ENCODE measurements around the gene ACBD5.
"Not testable (repeated sequence)": the region's sequence is repeated elsewhere in the genome, so short reads cannot be mapped to it uniquely, and the experiment has no call there.

The ACBD5 gene

DNA sequence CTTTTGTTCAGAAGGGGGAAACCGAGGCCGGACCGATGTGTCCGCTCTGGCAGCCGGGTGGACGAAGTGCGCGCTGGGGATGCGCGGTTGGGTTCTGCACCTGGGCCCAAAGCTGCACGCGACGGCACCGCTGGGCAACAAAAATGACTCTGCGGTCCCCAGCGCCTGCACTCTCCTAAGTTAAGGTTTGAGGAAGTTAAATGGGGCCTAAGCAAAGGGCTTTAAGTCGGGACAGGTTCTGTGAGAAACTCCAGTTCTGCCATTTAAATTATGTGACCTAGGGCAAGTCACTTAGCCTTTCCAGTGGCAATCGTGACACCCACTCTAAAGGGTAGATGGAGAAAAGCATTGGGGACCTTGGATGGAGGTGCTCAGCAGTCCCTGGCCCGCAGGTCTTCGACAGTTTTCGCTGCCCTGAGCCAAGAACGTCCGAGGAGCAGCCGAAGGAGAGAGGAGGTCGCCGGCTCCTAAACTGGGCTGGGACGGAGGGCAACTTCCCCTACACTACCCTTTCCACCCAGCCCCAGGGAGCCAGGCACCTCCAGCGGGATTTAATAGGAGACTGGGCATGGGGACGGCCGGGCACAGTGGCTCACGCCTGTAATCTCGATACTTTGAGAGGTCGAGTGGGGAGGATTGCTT is 534 bp upstream of the ACBD5 start:
- DNase-seq, result no peak

DNA sequence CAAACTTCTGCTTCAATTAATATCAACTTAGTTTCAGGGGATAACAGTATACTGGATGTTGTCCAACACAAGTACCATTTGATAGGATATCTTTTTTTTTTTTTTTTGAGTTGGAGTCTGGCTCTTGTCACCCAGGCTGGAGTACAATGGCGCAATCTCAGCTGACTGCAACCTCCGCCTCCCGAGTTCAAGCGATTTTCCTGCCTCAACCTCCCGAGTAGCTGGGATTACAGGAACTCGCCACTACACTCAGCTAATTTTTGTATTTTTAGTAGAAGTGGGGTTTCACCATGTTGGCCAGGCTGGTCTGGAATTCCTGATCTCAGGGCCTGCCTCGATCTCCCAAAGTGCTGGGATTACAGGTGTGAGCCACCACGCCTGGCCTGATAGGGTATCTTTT is 3.1 kb downstream of the ACBD5 start:
- DNase-seq, result not testable (repeated sequence)

DNA sequence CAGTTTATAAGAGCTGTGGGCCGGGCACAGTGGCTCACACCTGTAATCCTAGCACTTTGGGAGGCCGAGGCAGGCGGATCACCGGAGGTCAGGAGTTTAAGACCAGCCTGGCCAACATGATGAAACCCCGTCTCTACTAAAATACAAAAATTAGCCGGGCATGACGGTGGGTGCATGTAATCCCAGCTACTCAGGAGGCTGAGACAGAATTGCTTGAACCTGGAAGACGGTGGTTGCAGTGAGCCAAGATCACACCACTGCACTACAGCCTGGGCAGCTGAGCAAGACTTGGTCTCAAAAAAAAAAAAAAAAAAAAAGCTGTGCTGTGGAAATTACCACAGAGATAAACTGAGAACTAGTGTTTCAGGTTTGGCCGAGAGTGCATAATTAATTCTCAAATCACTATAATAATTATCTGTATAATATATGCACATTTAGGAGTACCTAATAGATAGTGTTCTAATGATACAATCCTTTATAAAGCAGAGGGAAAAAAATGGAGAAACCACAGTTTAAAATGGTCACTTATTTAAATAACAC is 3.9 kb downstream of the ACBD5 start:
- not testable (repeated sequence) for DNase-seq

DNA sequence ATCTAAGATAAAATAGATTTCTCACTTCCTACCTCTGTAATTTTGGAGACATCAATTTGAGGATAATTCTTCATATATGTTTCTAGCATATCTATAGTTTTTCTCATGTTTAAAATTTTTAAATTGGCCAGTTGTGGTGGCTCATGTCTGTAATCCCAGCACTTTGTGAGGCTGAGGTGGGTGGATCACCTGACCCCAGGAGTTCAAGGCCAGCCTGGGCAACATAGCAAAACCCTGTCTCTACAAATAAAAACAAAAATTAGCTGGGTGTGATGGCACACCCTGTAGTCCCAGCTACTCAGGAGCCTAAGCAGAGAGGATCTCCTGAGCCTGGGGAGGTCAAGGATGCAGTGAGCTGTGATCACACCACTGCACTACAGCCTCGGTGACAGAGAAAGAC is 4.9 kb downstream of the ACBD5 start:
- no peak for DNase-seq

DNA sequence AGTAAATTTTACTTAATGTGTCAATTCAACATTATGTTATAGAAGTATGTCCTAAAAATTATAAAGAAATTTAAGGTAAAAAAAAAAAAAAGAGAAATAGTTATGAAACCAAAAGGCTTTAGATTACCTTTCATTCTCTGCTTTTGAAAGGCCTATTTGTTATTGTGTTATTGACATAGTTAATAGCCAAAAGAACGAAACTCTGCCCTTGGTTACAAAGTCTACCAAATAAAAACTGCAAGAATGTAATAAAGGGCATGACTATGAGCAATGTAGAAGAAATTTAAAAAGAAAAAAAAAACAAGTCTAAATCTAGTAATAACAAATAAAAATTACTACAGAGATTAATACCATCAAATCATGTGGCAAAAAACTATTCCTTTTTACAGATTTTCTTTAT is 10.6 kb downstream of the ACBD5 start:
- no peak for DNase-seq

DNA sequence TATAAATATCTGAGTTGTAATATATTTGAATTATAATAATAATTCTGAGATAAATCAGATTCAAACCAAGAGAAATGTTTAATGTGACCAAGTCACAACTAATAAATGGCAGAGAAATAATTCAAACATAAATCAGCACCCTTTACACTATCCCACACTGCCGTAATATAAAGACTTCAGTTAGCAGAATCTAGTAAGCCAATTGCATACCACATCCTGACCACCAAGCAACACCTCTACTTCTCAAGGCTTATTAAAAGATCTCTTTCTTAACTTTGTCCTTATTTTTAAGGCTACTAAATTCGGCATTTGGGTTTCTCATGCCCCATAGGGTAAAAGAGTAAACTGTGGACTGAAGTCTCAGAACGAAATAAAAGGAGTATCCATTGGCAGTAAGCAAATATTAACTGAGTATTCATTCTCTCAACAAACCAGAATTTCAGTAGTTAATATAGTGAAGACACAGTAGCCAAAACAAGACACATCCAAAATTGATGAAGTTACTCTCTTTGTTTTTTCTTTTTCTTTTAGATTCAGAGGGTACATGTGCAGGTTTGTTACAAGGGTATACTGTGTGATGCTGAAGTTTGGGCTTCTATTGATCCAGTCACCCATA is 14.8 kb downstream of the ACBD5 start:
- DNase-seq, result no peak

DNA sequence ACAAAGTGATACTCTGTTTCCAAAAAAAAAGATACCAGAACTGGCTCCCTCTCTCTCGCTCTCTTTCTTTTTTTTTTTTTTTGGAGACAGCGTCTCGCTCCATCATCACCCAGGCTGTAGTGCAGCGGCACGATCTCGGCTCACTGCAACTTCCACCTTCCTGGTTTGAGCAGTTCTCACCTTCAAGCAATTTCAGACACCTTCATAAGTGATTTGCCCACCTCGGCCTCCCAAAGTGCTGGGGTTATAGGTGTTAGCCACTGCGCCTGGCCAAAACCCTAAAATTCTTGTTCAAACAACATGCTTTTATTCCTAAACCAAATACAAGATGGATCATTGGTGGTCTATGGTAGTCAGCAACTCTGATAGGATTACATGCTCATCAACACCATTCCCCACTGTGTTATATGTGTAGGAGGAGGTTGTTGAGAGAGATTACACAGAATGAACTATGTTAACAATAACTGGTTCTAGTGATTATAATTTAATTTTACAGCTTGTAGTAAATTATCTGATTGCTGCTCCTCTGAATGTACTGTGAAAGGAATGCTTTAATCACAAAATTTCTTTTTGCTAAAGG is 15.5 kb downstream of the ACBD5 start:
- no peak for DNase-seq

DNA sequence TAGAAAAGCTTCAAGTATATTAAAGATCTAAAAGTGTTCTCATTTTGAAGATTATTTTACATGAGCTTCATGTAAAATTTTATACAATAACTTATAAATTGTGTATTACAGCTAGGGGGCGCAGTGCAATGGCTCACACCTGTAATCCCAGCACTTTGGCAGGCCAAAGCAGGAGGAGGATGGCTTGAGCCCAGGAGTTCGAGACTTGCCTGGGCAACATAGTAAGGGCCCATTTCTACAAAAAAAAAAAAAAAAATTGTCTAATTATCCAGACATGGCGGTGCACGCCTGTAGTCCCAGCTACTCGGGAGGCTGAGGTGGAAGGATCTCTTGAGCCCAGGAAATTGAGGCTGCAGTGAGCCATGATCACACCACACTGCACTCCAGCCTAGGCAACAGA is 16.6 kb downstream of the ACBD5 start:
- DNase-seq, result no peak

DNA sequence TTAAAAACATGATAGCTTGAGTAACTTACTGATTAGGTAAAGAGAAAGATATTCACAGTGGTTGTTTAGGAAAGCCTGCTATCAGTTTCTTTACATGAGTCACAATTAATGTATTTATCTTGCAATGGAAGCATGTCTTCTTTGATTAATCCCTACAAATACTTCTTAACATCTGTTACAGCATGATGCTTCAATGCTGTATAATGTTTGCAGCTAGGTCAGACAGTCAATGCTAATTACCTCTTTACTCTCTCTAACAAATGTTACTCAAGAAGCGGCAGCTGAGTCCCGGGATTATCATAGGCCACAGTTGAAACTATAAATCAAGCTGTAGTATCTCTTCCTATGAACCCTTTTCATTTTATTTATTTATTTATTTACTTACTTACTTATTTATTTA is 33.2 kb downstream of the ACBD5 start:
- DNase-seq, result no peak

DNA sequence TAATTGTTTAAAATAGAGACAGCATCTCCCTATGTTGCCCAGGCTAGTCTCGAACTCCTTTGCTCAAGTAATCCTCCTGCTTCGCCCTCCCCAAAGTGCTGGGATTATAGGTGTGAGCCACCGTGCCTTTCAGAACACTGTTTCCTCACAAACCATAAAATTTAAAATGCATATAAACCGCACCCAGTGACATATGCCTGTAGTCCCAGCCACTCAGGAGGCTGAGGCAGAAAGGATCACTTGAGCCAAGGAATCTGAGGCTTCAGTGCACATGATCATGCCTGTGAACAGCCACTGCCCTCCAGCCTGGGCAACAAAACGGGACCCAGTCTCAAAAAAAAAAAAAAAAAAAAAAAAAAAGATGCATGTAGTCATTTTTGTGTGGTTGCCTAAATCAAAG is 36.8 kb downstream of the ACBD5 start:
- DNase-seq, result no peak

DNA sequence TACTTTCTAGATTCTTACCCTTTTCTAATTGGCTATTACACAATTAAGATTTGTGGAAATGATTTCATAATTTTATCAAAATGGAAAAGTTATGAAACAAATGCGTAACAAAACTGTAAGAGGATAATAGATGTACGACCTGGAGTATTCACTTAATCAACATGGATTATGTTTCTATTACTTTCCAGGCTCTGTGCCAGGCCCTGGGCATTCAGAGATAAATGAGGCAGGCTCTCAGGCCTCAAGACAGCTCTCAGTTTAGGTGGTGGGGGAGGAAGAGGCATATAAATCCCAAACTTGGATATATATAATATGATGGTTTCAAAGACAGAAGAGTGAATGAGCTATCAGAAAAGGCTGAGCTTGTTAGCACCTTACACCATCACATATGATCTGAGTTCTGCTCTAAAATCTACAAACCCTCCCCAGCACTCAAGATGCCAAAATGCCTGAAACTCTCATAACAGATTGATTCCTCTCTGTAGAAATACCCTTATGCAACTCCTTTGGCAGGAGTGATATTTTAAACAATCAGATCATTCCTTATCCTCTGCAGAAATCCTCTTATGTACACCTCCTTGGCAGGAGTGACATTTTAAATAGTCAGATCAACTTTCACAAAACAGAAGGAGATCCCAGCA is 42.5 kb downstream of the ACBD5 start:
- DNase-seq, result no peak

DNA sequence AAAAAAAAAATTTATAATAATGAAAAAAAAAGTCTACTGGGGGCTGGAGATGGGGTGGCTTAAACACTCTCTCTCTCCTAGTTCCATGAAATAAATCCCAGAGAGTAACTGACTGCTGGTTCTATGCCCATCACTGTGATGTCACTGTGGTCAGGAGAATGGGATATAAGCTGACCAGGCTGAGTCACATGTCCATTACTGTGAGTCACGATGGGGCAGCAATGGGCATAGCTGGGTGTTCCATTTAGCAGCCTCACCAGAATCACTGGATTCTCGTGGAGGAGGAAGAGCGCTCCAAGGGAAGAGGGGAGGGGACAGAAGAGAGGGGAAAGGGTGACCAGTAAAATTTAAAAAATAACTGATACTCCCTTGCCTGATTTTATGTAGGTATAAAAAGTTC is 48.3 kb downstream of the ACBD5 start:
- DNase-seq, result no peak

DNA sequence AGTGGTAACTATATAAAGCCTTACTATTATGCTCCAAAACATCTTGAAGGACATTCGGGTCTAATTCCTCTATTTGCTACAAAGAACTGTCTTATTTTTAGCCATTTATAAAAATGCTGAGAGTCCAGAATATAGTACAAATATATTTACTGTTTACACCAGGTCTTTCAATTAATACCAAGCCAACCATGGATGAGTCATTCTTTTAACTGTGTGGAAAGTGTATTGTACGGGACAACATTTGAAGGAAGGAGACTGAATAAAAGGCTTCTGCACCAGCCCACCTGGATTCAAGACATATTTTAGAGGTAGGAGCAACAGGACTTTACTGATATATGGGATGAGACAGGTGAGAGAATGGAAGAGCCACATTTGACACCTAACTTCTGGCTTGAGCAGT is 50.1 kb downstream of the ACBD5 start:
- DNase-seq, result no peak

DNA sequence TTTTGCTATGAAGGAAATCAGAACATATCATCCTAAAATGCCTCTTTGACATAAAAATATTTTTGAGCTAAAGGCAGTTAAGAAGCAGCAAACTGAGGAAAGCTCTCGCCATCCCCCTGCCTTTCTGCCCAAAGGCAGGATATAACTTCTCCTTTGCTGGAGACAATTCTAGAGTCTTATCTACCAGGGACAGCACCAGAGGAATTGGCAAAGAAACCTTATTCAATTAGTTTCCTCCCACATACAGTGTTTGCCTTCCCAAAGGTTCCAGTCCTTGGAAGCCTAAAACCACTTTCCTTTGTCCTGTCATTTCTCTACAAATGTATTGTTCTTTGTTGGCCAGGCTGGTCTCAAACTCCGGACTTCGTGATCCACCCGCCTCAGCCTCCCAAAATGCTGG is 51.7 kb downstream of the ACBD5 start:
- DNase-seq, result no peak

DNA sequence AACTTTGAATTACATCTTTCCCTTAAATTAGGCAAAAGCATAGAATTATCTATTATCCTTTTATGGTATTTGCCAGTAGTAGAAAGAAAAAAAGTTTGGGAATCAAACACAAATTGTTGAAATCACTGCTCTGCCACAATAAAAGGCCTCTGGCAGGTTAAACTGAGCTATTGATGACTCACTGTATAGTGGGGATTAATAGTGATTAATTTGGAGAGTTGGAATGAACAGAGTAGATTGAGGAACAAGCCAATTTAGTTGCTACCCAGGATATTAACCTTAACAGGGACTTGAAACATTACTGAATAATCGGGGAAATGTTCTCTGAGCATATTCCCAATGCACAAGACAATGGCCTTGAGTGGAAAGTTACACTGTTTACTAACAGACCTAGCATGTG is 52.3 kb downstream of the ACBD5 start:
- DNase-seq, result no peak

DNA sequence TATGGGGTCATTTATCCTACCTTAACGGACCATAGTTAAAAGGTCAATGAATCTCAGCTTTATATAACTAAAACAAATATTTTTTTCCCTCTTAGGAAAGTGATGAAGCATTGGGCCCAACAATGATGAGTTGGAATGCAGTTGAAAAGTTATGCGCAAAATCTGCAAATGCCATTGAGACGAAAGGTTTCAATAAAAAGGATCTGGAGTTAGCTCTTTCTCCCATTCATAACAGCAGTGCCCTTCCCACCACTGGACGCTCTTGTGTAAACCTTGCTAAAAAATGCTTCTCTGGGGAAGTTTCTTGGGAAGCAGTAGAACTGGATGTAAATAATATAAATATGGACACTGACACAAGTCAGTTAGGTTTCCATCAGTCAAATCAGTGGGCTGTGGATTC is 70.7 kb downstream of the ACBD5 start:
- no peak for DNase-seq

DNA sequence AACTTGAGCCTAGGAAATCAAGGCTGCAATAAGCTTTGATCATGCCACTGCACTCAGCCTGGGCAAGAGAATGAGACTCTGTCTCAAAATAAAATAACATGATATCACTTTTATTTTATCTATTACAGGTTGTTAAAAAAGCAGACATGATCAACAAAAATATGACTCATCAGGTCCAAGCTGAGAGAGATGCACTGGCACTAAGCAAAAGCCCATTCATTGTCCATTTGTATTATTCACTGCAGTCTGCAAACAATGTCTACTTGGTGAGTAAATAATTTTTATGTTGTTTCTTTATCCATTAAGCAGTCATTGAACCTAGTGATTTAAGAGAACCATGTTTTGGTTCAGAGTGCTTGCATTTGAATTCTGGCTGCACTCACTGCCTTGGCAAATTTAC is 82.2 kb downstream of the ACBD5 start:
- no peak for DNase-seq

DNA sequence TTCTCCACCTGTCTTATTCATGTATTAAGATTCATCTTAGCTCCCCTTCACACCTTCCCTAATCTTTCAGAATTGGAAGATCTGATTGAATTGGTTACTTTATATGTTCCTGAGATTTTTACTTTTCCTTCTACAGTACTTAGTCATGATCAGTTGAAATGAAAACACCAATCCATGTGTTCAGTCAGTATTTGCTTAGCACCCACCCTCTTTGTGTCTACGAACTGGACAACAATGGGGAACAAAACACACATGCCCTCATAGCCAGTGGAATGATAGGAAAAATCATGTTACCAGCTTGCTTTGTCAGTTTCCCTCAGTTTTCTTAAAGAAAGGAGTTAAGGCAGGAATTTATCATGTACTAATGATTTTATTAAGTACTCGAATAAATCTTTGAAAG is 83.4 kb downstream of the ACBD5 start:
- DNase-seq, result no peak

DNA sequence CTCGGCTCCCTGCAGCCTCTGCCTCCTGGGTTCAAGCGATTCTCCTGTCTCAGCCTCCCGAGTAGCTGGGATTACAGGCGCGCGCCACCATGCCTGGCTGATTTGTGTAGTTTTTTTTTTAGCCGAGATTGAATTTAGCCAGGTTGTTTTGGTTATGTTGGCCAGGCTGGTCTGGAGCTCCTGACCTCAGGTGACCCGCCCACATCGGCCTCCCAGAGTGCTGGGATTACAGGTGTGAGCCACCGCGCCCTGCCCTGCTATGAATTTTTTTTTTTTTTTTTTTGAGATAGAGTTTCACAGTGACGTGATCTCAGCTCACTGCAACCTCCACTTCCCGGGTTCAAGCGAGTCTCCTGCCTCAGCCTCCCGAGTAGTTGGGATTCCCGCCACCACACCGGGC is 84.0 kb downstream of the ACBD5 start:
- DNase-seq, result not testable (repeated sequence)

DNA sequence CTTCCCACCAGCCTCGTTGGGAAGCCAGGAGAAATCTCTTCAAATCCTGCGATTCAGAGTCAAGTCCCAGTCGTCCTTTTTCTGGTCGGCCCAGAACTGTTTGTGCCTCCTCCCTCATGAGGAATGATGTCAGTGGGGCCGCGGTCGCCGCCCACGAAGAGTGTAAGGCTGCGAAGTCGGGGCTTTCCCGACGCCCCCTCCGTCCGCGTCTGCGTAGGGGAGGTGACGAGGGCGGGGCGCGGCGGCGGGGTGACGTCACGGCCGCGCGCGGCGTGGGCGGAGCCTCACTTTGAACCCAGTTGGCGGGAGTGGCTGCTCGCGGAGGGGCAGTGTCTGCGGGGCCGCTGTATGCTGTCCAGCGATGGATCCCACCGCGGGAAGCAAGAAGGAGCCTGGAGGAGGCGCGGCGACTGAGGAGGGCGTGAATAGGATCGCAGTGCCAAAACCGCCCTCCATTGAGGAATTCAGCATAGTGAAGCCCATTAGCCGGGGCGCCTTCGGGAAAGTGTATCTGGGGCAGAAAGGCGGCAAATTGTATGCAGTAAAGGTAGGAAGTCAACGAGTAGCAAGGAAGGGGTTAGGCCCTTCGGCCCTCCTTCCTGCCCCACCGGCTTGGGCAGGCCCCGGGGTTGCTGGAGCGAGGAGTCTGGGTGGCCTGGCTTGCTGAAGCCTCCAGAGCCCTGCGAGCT is 85.4 kb downstream of the ACBD5 start, which contains the start of gene MASTL:
MASTL (plus strand) TSS at position 287 of the 689 bp plus-strand sequence; CDS start at position 362, 75 bp downstream.
- peak; percentile 15 for DNase-seq

DNA sequence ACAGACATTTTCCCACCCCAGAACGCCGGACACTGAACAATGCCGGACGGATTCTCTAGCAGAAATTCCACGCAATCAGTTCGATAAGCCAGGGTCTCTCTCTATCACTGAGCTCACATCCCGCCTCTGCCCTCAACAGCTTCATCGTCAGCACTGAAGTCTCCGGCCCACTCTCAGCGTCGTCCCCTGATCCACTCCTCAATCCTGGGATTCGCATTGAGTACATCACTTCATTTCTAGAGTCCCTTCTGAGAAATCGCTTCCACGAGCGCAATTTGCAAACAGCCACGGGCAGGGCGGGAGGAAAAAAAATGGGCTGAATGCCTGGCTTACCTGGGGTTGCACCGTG is 86.8 kb downstream of the ACBD5 start:
- no peak for DNase-seq

DNA sequence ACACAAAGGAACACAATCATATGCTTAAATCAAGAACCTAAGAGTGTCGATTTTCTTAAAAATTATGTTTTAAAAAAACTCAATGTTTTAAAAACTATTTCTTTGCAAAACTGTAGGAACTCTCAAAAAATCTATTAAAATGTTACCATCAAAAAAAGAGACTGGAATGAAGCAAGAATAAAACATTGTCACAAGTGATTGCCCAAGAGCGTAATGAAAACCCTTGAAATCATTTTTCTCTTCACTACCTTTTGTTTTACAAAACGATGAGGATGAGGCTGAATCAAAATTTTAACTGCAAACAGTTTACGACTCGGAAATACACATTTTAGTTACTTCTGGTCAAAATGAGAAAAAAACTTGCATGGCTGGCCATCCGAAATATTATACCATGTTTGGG is 87.3 kb downstream of the ACBD5 start:
- no peak for DNase-seq

DNA sequence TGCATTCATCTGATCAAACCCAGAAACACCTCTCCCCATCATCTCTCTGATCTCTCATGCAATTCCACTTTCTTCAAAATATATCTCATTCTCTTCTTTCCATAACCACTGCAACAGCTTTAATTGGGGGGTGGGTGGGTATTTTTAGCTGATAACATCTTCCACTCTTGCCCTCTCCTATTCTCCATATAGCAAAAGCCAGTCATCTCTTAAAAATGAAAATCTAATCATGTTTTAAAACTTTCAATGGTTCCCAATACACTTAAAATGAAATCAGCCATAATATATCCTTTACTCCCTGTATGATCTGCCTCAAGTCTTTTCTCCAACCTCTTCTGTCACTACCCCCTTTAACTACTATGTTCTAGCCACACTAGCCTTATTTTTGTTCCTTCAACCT is 87.9 kb downstream of the ACBD5 start:
- DNase-seq, result no peak

Data from NCI-H2107 (cell line).